Stomach (tissue), 4 donors: ENCODE results near the gene PAAF1.
"Not testable (repeated sequence)": the region's sequence is repeated elsewhere in the genome, so short reads cannot be mapped to it uniquely, and the experiment has no call there.

Source experiments
- EP300 ChIP-seq: sonication (generic); formaldehyde crosslinking; IDR thresholded peaks from one replicate; pipeline ENCODE4 v1.6.1; 2017; ENCODE audit warnings: antibody characterized with exemption
- POLR2AphosphoS5 ChIP-seq, 3 donors: sonication (generic); formaldehyde crosslinking; IDR thresholded peaks; one replicate each; pipeline ENCODE4 v1.6.1; 2016; ENCODE audit warnings: antibody characterized with exemption in 3 of 3

DNA sequence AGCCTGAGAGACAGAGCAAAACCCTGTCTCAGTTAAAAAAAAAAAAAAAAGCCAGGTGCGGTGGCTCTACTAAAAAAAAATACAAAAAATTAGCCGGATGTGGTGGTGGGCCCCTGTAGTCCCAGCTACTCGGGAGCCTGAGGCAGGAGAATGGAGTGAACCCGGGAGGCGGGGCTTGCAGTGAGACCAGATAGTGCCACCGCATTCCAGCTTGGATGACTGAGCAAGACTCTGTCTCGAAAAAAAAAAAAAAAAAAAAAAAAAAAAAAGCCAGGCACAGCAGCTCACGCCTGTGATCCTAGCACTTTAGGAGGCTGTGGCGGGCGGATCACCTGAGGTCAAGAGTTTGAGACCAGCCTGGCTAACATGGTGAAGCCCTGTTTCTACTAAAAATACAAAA lies 3.6 kb downstream of the PAAF1 start:
- TF ChIP-seq POLR2AphosphoS5 (IDR thresholded peaks at IDR 0.05); EP300: not testable (repeated sequence)
